GM23338 (cell line): ENCODE results near the gene MTA1.

Experiments
- EZH2phosphoT487 ChIP-seq: fragments of 200-600 bp; sonication (generic); IDR thresholded peaks from one replicate; pipeline ENCODE4 v1.8.1; 2018; ENCODE audit warnings: antibody characterized with exemption; ENCODE audit not compliant: unreplicated experiment
- TF ChIP-seq, protein P1 (sequence below), 2 experiments: fragments of 200-600 bp in 1 of 2; sonication (generic) in 1 of 2; conservative IDR thresholded peaks; 2 replicates each; pipeline versions ENCODE4 v1.5.1 to v1.6.1; 2016 to 2017; ENCODE audit warnings: antibody characterized with exemption in 2 of 2, low read depth in 2 of 2, mild to moderate bottlenecking in 2 of 2, moderate library complexity in 1 of 2

DNA sequence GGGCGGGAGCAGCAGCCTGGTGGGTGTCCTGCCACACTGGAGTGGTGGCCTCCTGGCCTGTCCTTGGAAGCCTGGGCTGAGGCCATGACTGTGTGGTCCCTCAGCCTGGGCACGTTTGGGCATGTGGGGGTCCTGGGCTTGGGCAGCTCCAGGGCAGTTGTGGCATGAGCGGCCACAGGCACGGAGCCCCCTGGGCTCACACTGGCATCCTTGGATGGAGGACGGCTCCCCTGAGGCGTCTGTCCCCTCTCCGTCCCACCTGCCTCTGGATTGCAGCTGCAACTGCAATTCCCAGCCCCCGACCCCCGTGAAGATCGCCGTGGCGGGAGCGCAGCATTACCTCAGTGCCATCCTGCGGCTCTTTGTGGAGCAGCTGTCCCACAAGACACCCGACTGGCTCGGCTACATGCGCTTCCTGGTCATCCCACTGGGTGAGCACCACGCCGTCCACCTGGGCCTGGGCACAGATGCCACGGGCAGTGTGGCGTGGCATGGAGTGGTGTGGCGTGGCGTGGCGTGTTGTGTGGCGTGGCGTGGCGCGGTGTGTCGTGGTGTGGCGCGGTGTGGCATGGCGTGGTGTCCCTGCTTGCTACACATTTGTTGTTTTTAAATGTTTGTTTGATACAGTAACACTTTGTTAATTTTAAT lies 36.4 kb upstream of the MTA1 start:
- no peak for TF ChIP-seq EZH2phosphoT487
- TF ChIP-seq, protein P1, sequence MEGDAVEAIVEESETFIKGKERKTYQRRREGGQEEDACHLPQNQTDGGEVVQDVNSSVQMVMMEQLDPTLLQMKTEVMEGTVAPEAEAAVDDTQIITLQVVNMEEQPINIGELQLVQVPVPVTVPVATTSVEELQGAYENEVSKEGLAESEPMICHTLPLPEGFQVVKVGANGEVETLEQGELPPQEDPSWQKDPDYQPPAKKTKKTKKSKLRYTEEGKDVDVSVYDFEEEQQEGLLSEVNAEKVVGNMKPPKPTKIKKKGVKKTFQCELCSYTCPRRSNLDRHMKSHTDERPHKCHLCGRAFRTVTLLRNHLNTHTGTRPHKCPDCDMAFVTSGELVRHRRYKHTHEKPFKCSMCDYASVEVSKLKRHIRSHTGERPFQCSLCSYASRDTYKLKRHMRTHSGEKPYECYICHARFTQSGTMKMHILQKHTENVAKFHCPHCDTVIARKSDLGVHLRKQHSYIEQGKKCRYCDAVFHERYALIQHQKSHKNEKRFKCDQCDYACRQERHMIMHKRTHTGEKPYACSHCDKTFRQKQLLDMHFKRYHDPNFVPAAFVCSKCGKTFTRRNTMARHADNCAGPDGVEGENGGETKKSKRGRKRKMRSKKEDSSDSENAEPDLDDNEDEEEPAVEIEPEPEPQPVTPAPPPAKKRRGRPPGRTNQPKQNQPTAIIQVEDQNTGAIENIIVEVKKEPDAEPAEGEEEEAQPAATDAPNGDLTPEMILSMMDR (conservative IDR thresholded peaks at IDR 0.05; ENCODE audit: low read depth in 2 of 2): no peak
